ENCODE measurements around the gene JPH3. TPM values are rescaled to one million over a fixed set of nuclear protein-coding genes. Genes with fewer than 3 reads are reported as not detected.

JPH3 gene
- polyA plus RNA-seq, 1 donor from 2014 or later: 22.2 TPM

- Histone ChIP-seq H3K79me2 (replicated peaks; ENCODE audit: insufficient read depth, low read length) (no peaks in the 10 kb centered on the region), H2AFZ (ENCODE audit: low read depth, low read length) (no peak overlapping the region), H3F3A (ENCODE audit: insufficient read depth, low read length, poor library complexity, severe bottlenecking) (no peaks in the 10 kb centered on the region), H3K27ac (ENCODE audit: low read length) (no peak overlapping the region), H3K4me3 (ENCODE audit: low read length) (no peak overlapping the region), H3K27me3 (ENCODE audit: insufficient read depth, low read depth, low read length) (no peaks in the 10 kb centered on the region), H3K9me3 (ENCODE audit: low read length) (no peaks in the 10 kb centered on the region), H3K4me2 (ENCODE audit: low read length) (no peak overlapping the region), H3K9me2 (ENCODE audit: insufficient read depth, low read length) (no peaks in the 10 kb centered on the region), H4K20me1 (ENCODE audit: insufficient read depth) (no peaks in the 10 kb centered on the region), H3K9ac (ENCODE audit: low read length) (no peak overlapping the region), H3K36me3 (ENCODE audit: insufficient read depth, low read length) (no peaks in the 10 kb centered on the region)
- TF ChIP-seq EZH2 (IDR thresholded peaks at IDR 0.05; ENCODE audit: borderline replicate concordance, insufficient read depth, low read length, poor library complexity, severe bottlenecking): no peak
- no peak for TF ChIP-seq TAF1 (IDR thresholded peaks at IDR 0.05; ENCODE audit: low read depth)
- TF ChIP-seq POLR2AphosphoS5 (IDR thresholded peaks at IDR 0.05): no peak
- no peak for TF ChIP-seq REST (IDR thresholded peaks at IDR 0.05; ENCODE audit: borderline replicate concordance)
- TF ChIP-seq RAD21 (conservative IDR thresholded peaks at IDR 0.05): no peak
- TF ChIP-seq EP300 (conservative IDR thresholded peaks at IDR 0.05; ENCODE audit: poor library complexity, severe bottlenecking): no peak
- no peak for TF ChIP-seq MXI1 (conservative IDR thresholded peaks at IDR 0.05; ENCODE audit: poor library complexity, severe bottlenecking)
- TF ChIP-seq CTCF (IDR thresholded peaks at IDR 0.05; ENCODE audit: poor library complexity, severe bottlenecking): no peak
- no peak for TF ChIP-seq SMC3 (conservative IDR thresholded peaks at IDR 0.05; ENCODE audit: poor library complexity)
Observed at GRCh38 chr16:87561200-87562105, 40.9 kb upstream of the JPH3 start.

GRCh38 chr16:87562201-87562600 is 40.1 kb upstream of the JPH3 start:
- no peaks in the 10 kb centered on the region for H3K27me3 ChIP-seq (ENCODE audit: insufficient read depth, low read depth, low read length)
- no peak overlapping the region for H3K4me2 ChIP-seq (ENCODE audit: low read length)
- H3K9me3 ChIP-seq (ENCODE audit: low read length): no peaks in the 10 kb centered on the region
- no peak overlapping the region for H2AFZ ChIP-seq (ENCODE audit: low read depth, low read length)
- H3K36me3 ChIP-seq (ENCODE audit: insufficient read depth, low read length): no peaks in the 10 kb centered on the region
- H3K27ac ChIP-seq (ENCODE audit: low read length): no peak overlapping the region
- H3K4me3 ChIP-seq (ENCODE audit: low read length): no peak overlapping the region
- H3K79me2 ChIP-seq (replicated peaks; ENCODE audit: insufficient read depth, low read length): no peaks in the 10 kb centered on the region
- no peak for TF ChIP-seq POLR2AphosphoS5 (IDR thresholded peaks at IDR 0.05)
- TF ChIP-seq MXI1 (conservative IDR thresholded peaks at IDR 0.05; ENCODE audit: poor library complexity, severe bottlenecking): no peak
- no peak for TF ChIP-seq EP300 (conservative IDR thresholded peaks at IDR 0.05; ENCODE audit: poor library complexity, severe bottlenecking)
- TF ChIP-seq RAD21 (conservative IDR thresholded peaks at IDR 0.05): no peak
- no peak for TF ChIP-seq TAF1 (IDR thresholded peaks at IDR 0.05; ENCODE audit: low read depth)
- TF ChIP-seq REST (IDR thresholded peaks at IDR 0.05; ENCODE audit: borderline replicate concordance): no peak
- no peak for TF ChIP-seq EZH2 (IDR thresholded peaks at IDR 0.05; ENCODE audit: borderline replicate concordance, insufficient read depth, low read length, poor library complexity, severe bottlenecking)
- no peaks in the 10 kb centered on the region for H4K20me1 ChIP-seq (ENCODE audit: insufficient read depth)
- H3K9ac ChIP-seq (ENCODE audit: low read length): no peak overlapping the region
- no peaks in the 10 kb centered on the region for H3K9me2 ChIP-seq (ENCODE audit: insufficient read depth, low read length)
- H3F3A ChIP-seq (ENCODE audit: insufficient read depth, low read length, poor library complexity, severe bottlenecking): no peaks in the 10 kb centered on the region
